CD14-positive monocyte (primary cell): ENCODE measurements around the gene INCENP. TPM values are rescaled to one million over a fixed set of nuclear protein-coding genes. Genes with fewer than 3 reads are reported as not detected.
A peak's percentile ranks its signal among the peaks of the same experiment; 100 is the strongest.
"Not testable (repeated sequence)": the region's sequence is repeated elsewhere in the genome, so short reads cannot be mapped to it uniquely, and the experiment has no call there.

Experiments used
- DNase-seq, 3 donors: peaks; one replicate each; pipeline ENCODE4 v3.0.0-alpha.2; 2011 to 2022
- H2AFZ ChIP-seq: 2 replicates; pipeline ENCODE4 v1.6.0; 2012; ENCODE audit warnings: mild to moderate bottlenecking, low read depth, low read length, inconsistent platforms; ENCODE audit not compliant: insufficient read depth, poor library complexity, severe bottlenecking
- H3K27ac ChIP-seq, 2 donors: 1 replicate in 1 of 2; 2 replicates in 1 of 2; pipeline ENCODE4 v1.5.1; 2012 to 2013; ENCODE audit warnings: low read length in 2 of 2, control low read depth in 1 of 2, inconsistent platforms in 1 of 2, low read depth in 1 of 2, mild to moderate bottlenecking in 1 of 2
- H3K27me3 ChIP-seq, 2 donors: one replicate each; pipeline versions ENCODE4 v1.6.0 to v1.6.1; 2011 to 2013; ENCODE audit warnings: low read length in 2 of 2; ENCODE audit not compliant: control insufficient read depth in 2 of 2, insufficient read depth in 2 of 2
- H3K36me3 ChIP-seq, 2 donors: replicated peaks in 1 of 2; 1 replicate in 1 of 2; 2 replicates in 1 of 2; pipeline versions ENCODE4 v1.5.1 to v1.6.1; 2012 to 2013; ENCODE audit warnings: low read length in 2 of 2, control low read depth in 1 of 2, inconsistent platforms in 1 of 2, mild to moderate bottlenecking in 1 of 2; ENCODE audit not compliant: insufficient read depth in 2 of 2, control insufficient read depth in 1 of 2
- H3K4me1 ChIP-seq, 2 donors: 1 replicate in 1 of 2; 2 replicates in 1 of 2; pipeline versions ENCODE4 v1.5.1 to v1.6.1; 2012 to 2013; ENCODE audit warnings: low read length in 2 of 2, control low read depth in 1 of 2, inconsistent platforms in 1 of 2, mild to moderate bottlenecking in 1 of 2, moderate library complexity in 1 of 2; ENCODE audit not compliant: insufficient read depth in 2 of 2, control insufficient read depth in 1 of 2
- H3K4me2 ChIP-seq: replicated peaks from 2 replicates; pipeline ENCODE3; 2012; ENCODE audit warnings: low read length, moderate library complexity, mild to moderate bottlenecking; ENCODE audit not compliant: poor library complexity, severe bottlenecking; ENCODE audit errors: extremely low read depth
- H3K4me3 ChIP-seq, 3 experiments: fragments of 200-600 bp in 1 of 3; sonication (generic) in 1 of 3; replicated peaks in 1 of 3; 1 replicate in 2 of 3; 2 replicates in 1 of 3; pipeline ENCODE4 v1.5.1; 2011 to 2013; ENCODE audit warnings: low read length in 3 of 3, mild to moderate bottlenecking in 3 of 3, control low read depth in 2 of 3, low read depth in 2 of 3, inconsistent platforms in 1 of 3, moderate library complexity in 1 of 3
- H3K79me2 ChIP-seq: 2 replicates; pipeline ENCODE4 v1.6.0; 2012; ENCODE audit warnings: mild to moderate bottlenecking, control low read depth, inconsistent platforms, low read length, moderate library complexity; ENCODE audit not compliant: insufficient read depth
- H3K9ac ChIP-seq: 2 replicates; pipeline ENCODE4 v1.6.0; 2017; ENCODE audit warnings: low read length, mild to moderate bottlenecking; ENCODE audit not compliant: insufficient read depth, poor library complexity, severe bottlenecking
- H3K9me3 ChIP-seq, 2 donors: replicated peaks in 1 of 2; 1 replicate in 1 of 2; 2 replicates in 1 of 2; pipeline versions ENCODE4 v1.5.1 to v1.6.1; 2012 to 2013; ENCODE audit warnings: low read length in 2 of 2, control low read depth in 1 of 2; ENCODE audit not compliant: control insufficient read depth in 1 of 2, insufficient read depth in 1 of 2
- H4K20me1 ChIP-seq: 2 replicates; pipeline ENCODE4 v1.6.0; 2012; ENCODE audit warnings: mild to moderate bottlenecking, low read length, control low read depth, moderate library complexity; ENCODE audit not compliant: insufficient read depth
- H3K27ac Mint-ChIP-seq, 7 donors: one replicate each; pipeline ENCODE4 v1.8.0; 2020; ENCODE audit warnings: mild to moderate bottlenecking in 7 of 7, mixed read lengths in 7 of 7, moderate library complexity in 6 of 7, inconsistent platforms in 2 of 7
- H3K27me3 Mint-ChIP-seq, 3 donors: one replicate each; pipeline ENCODE4 v1.8.0; 2021 to 2022; ENCODE audit warnings: low read depth in 3 of 3, mild to moderate bottlenecking in 3 of 3, mixed read lengths in 3 of 3, moderate library complexity in 3 of 3, inconsistent platforms in 1 of 3
- H3K36me3 Mint-ChIP-seq, 2 donors: one replicate each; pipeline ENCODE4 v1.8.0; 2020; ENCODE audit warnings: mixed read lengths in 2 of 2, inconsistent platforms in 1 of 2, mild to moderate bottlenecking in 1 of 2
- H3K4me1 Mint-ChIP-seq: one replicate; pipeline ENCODE4 v1.8.0; 2020; ENCODE audit warnings: mild to moderate bottlenecking, mixed read lengths
- H3K4me3 Mint-ChIP-seq, 2 donors: one replicate each; pipeline ENCODE4 v1.8.0; 2020; ENCODE audit warnings: mild to moderate bottlenecking in 2 of 2, mixed read lengths in 2 of 2, moderate library complexity in 1 of 2
- H3K9me3 Mint-ChIP-seq, 7 donors: one replicate each; pipeline ENCODE4 v1.8.0; 2020 to 2022; ENCODE audit warnings: mixed read lengths in 7 of 7, mild to moderate bottlenecking in 6 of 7, moderate library complexity in 6 of 7, inconsistent platforms in 2 of 7
- CTCF ChIP-seq: fragments of 200-600 bp; IDR thresholded peaks from one replicate; pipeline ENCODE4 v1.8.0; 2022; ENCODE audit warnings: antibody characterized with exemption, mild to moderate bottlenecking
- WGBS: methylation state at CpG from one replicate; pipeline ENCODE4 v1.1.5; 2013; ENCODE audit warnings: missing lambda C conversion rate; ENCODE audit not compliant: insufficient coverage; 5-methylcytosine and 5-hydroxymethylcytosine counted together
- intact Hi-C, 2 donors: fragments of 100-400 bp; cut with micrococcal nuclease; formaldehyde crosslinking; loops; one replicate each; pipeline versions ENCODE4 v1.15.0 to v1.15.1; 2023
- polyA plus RNA-seq, 3 donors: library from polyadenylated mRNA; depleted of rRNA in 1 of 3; unstranded in 2 of 3; stranded (reverse) in 1 of 3; fragments of 300-500 nt in 2 of 3; fragments of >200 nt in 1 of 3; fragmentation: Illumina TruSeq in 2 of 3; gene quantifications; 1 replicate in 2 of 3; 2 replicates in 1 of 3; pipeline ENCODE4 v1.2.3, GENCODE V29; 2012 to 2021

The INCENP gene
- polyA plus RNA-seq, 3 donors = 0.75 to 7.0 (median 1.0) TPM

GRCh38 chr11:62081378-62082291, 42.2 kb upstream of the INCENP start:
- Histone ChIP-seq H3K27ac (no peak overlapping the region), H3K4me1 (peaks cover 7 to 8% of the 10 kb centered on the region in 2 donors), H3K4me2 (peak overlapping the region; percentile 59), H3K27me3 (no peaks in the 10 kb centered on the region), H3K9ac (no peak overlapping the region), H3K4me3 (peak overlapping the region in 2 of 3 experiments; percentile 4 to 52), H3K36me3 (no peaks in the 10 kb centered on the region), H3K9me3 (no peaks in the 10 kb centered on the region), H4K20me1 (no peaks in the 10 kb centered on the region), H3K79me2 (no peaks in the 10 kb centered on the region), H2AFZ (peak overlapping the region; percentile 54)
- Mint-ChIP-seq H3K27me3 (peaks cover 3 to 8% (median 5%) of the 10 kb centered on the region in 3 donors), H3K27ac (peak overlapping the region in 5 of 7 donors; percentile 62 to 86 (median 79)), H3K4me3 (peak overlapping the region; percentile 64 to 76), H3K36me3 (no peaks in the 10 kb centered on the region), H3K4me1 (peaks cover 15% of the 10 kb centered on the region), H3K9me3 (peaks cover 0 to 1% (median 0%) of the 10 kb centered on the region in 7 donors)
- intact Hi-C loops = loop anchor here in 1 of 2 donors (1.0 to 5.0 kb wide), 4 partner anchors 49 to 182 kb away; no protein-coding TSS in a partner anchor
- under 1% methylated on average over 10 of the region's 16 CpGs for WGBS
- TF ChIP-seq CTCF = peak; percentile 94
- DNase-seq = peak; percentile 71 to 78 (median 72)

GRCh38 chr11:62082292-62082657, 41.5 kb upstream of the INCENP start:
- H3K4me2 ChIP-seq = no peak overlapping the region
- peaks cover 7 to 8% of the 10 kb centered on the region in 2 donors for H3K4me1 ChIP-seq
- H3K4me3 ChIP-seq = peak overlapping the region in 1 of 3 experiments; percentile 52
- peak; percentile 43 for TF ChIP-seq CTCF
- no peak overlapping the region for H3K27ac ChIP-seq
- intact Hi-C loops = loop anchor here in 1 of 2 donors (1.0 to 5.0 kb wide), 4 partner anchors 50 to 183 kb away; no protein-coding TSS in a partner anchor
- peaks cover 15% of the 10 kb centered on the region for H3K4me1 Mint-ChIP-seq
- no peaks in the 10 kb centered on the region for H3K79me2 ChIP-seq
- no peak for DNase-seq
- no peak overlapping the region for H3K9ac ChIP-seq
- H3K36me3 ChIP-seq = no peaks in the 10 kb centered on the region
- H3K36me3 Mint-ChIP-seq = no peaks in the 10 kb centered on the region
- H3K9me3 ChIP-seq = no peaks in the 10 kb centered on the region
- no peak overlapping the region for H2AFZ ChIP-seq
- peaks cover 0 to 7% (median 0%) of the 10 kb centered on the region in 7 donors for H3K9me3 Mint-ChIP-seq
- peak overlapping the region in 1 of 2 donors; percentile 76 for H3K4me3 Mint-ChIP-seq
- no peaks in the 10 kb centered on the region for H3K27me3 ChIP-seq
- peaks cover 3 to 8% (median 5%) of the 10 kb centered on the region in 3 donors for H3K27me3 Mint-ChIP-seq
- no peaks in the 10 kb centered on the region for H4K20me1 ChIP-seq
- WGBS = no CpG with 5 or more reads among the region's 7 CpGs
- peak overlapping the region in 1 of 7 donors; percentile 62 for H3K27ac Mint-ChIP-seq

GRCh38 chr11:62084801-62085200, 39.0 kb upstream of the INCENP start:
- Mint-ChIP-seq H3K9me3 (peaks cover 2 to 22% (median 13%) of the 10 kb centered on the region in 7 donors), H3K27ac (peak overlapping the region in 2 of 7 donors; percentile 5 to 57), H3K4me1 (peaks cover 15% of the 10 kb centered on the region)
- not testable (repeated sequence) for H4K20me1 ChIP-seq, H3K4me3 Mint-ChIP-seq, H3K27me3 Mint-ChIP-seq, H3K9ac ChIP-seq, H3K4me2 ChIP-seq, H3K4me1 ChIP-seq, DNase-seq, H3K4me3 ChIP-seq, H3K27me3 ChIP-seq, H2AFZ ChIP-seq, H3K36me3 ChIP-seq, H3K36me3 Mint-ChIP-seq, H3K27ac ChIP-seq, H3K79me2 ChIP-seq
- H3K9me3 ChIP-seq = peaks cover 3 to 12% of the 10 kb centered on the region in 2 donors
- WGBS = 100% methylated on average over 1 of the region's 6 CpGs
- intact Hi-C loops = loop anchor here in 1 of 2 donors (5.0 kb wide), 3 partner anchors 52 to 138 kb away; no protein-coding TSS in a partner anchor
